H1 (cell line): ENCODE data around the gene PLCB3. TPM values are rescaled to one million over a fixed set of nuclear protein-coding genes. Genes with fewer than 3 reads are reported as not detected.

Experiments used
- CBX5 ChIP-seq: fragments of 300-800, 300-1000 bp; sonication (generic); IDR thresholded peaks from 2 replicates; pipeline ENCODE4 v1.7.1; 2016; ENCODE audit warnings: antibody characterized with exemption, low read length, low read depth
- CHD1 ChIP-seq: IDR thresholded peaks from 2 replicates; pipeline ENCODE4 v1.6.1; 2012; ENCODE audit warnings: low read depth, low read length, improper control_type of control experiment
- CHD2 ChIP-seq: IDR thresholded peaks from 2 replicates; pipeline ENCODE4 v1.6.1; 2012; ENCODE audit warnings: low read length, improper control_type of control experiment
- CREB1 ChIP-seq: IDR thresholded peaks from 2 replicates; pipeline ENCODE4 v1.6.1; 2012; ENCODE audit warnings: inconsistent platforms
- CTCF ChIP-seq, 3 experiments: IDR thresholded peaks; 1 replicate in 2 of 3; 2 replicates in 1 of 3; pipeline versions ENCODE4 v1.5.1 to v1.6.1; 2011; ENCODE audit warnings: low read length in 3 of 3, mild to moderate bottlenecking in 3 of 3, inconsistent platforms in 2 of 3, low read depth in 1 of 3, moderate library complexity in 1 of 3; ENCODE audit not compliant: insufficient read depth in 1 of 3; ENCODE audit errors: control extremely low read depth in 1 of 3
- HDAC2 ChIP-seq, 2 experiments: fragments of 300-600 bp in 1 of 2; sonication (generic) in 1 of 2; IDR thresholded peaks; 2 replicates each; pipeline ENCODE4 v1.6.1; 2011 to 2012; ENCODE audit warnings: low read depth in 2 of 2, low read length in 2 of 2, mild to moderate bottlenecking in 2 of 2, moderate library complexity in 2 of 2, borderline replicate concordance in 1 of 2, inconsistent platforms in 1 of 2
- MAX ChIP-seq: IDR thresholded peaks from 2 replicates; pipeline ENCODE4 v1.6.1; 2012; ENCODE audit warnings: inconsistent platforms
- POLR2A ChIP-seq, 2 experiments: IDR thresholded peaks; 1 replicate in 1 of 2; 2 replicates in 1 of 2; pipeline ENCODE4 v1.6.1; 2011; ENCODE audit warnings: low read depth in 2 of 2, low read length in 2 of 2, mild to moderate bottlenecking in 2 of 2; ENCODE audit errors: control extremely low read depth in 1 of 2
- POU5F1 ChIP-seq: IDR thresholded peaks from 2 replicates; pipeline ENCODE4 v1.6.1; 2011; ENCODE audit warnings: low read depth, mild to moderate bottlenecking, low read length, moderate library complexity
- RBBP5 ChIP-seq: IDR thresholded peaks from 2 replicates; pipeline ENCODE4 v1.7.1; 2012; ENCODE audit warnings: low read depth, mild to moderate bottlenecking, inconsistent platforms, low read length, moderate library complexity, borderline replicate concordance
- SAP30 ChIP-seq: fragments of 300-600 bp; sonication (generic); IDR thresholded peaks from 2 replicates; pipeline ENCODE4 v1.7.1; 2012; ENCODE audit warnings: low read length, moderate library complexity, mild to moderate bottlenecking, inconsistent platforms; ENCODE audit not compliant: insufficient read depth, insufficient replicate concordance
- SIRT6 ChIP-seq: IDR thresholded peaks from one replicate; pipeline ENCODE4 v1.7.1; 2012; ENCODE audit warnings: low read length, inconsistent platforms
- SP2 ChIP-seq: IDR thresholded peaks from 2 replicates; pipeline ENCODE4 v1.6.1; 2012; ENCODE audit warnings: mild to moderate bottlenecking, low read length, inconsistent platforms
- SP4 ChIP-seq: IDR thresholded peaks from 2 replicates; pipeline ENCODE4 v1.6.1; 2012; ENCODE audit warnings: low read length, inconsistent platforms
- TBP ChIP-seq: IDR thresholded peaks from 2 replicates; pipeline ENCODE4 v1.6.1; 2011; ENCODE audit warnings: low read depth, low read length, improper control_type of control experiment
- TCF12 ChIP-seq: IDR thresholded peaks from 2 replicates; pipeline ENCODE4 v1.6.1; 2011; ENCODE audit warnings: low read depth, mild to moderate bottlenecking, low read length
- ZNF274 ChIP-seq: IDR thresholded peaks from 2 replicates; pipeline ENCODE4 v1.7.0; 2012; ENCODE audit warnings: low read length, borderline replicate concordance; ENCODE audit errors: extremely low read depth
- polyA plus RNA-seq, 7 experiments: library from polyadenylated mRNA; depleted of rRNA in 3 of 7; stranded (reverse) in 5 of 7; unstranded in 2 of 7; fragments of >200 nt in 5 of 7; fragments of 200-250 nt in 2 of 7; gene quantifications; 1 replicate in 5 of 7; 2 replicates in 1 of 7; 4 replicates in 1 of 7; pipeline versions ENCODE4 v1.2.1 to v1.2.3, GENCODE V29; 2011 to 2013; ENCODE audit warnings: missing spikeins in 2 of 7, mixed read lengths in 2 of 7
- total RNA-seq: library from RNA; stranded (reverse); fragmentation: NEBNext Ultra II Directional; extraction: Animal tissue kit (Norgen Biotek cat#: 25700); gene quantifications from 2 replicates; pipeline ENCODE4 v1.2.1, GENCODE V29; 2021

The PLCB3 gene
- total and polyA plus RNA-seq, 2 of the 8 experiments (the other 6 are each of a cell fraction or from before 2014, with no cell fraction given), result 47.2 to 104 TPM

- no peak for TF ChIP-seq ZNF274
- TF ChIP-seq TCF12, result no peak
- no peak for TF ChIP-seq SIRT6
- peak; percentile 42; the same call in 1 of the 2 replicates for TF ChIP-seq RBBP5
- no peak; the same call in 1 of the 2 replicates for TF ChIP-seq CREB1
- no peak for TF ChIP-seq CHD2
- no peak for TF ChIP-seq POLR2A (IDR thresholded peaks at IDR 0.05; ENCODE audit: control extremely low read depth in 1 of 2, low read depth in 2 of 2, low read length in 2 of 2)
- no peak for TF ChIP-seq TBP
- no peak for TF ChIP-seq SP4
- TF ChIP-seq CBX5, result no peak
- peak; percentile 75 for TF ChIP-seq MAX
- TF ChIP-seq SAP30, result peak; percentile 99
- no peak for TF ChIP-seq POU5F1
- no peak for TF ChIP-seq CHD1
- 0 out of 2 replicates have a peak, but pooled peaks have one; percentile 4 for TF ChIP-seq SP2
- peak in 1 of 3 experiments; percentile 12; a peak in 1 of 4 replicates for TF ChIP-seq CTCF (IDR thresholded peaks at IDR 0.05; ENCODE audit: control extremely low read depth in 1 of 3, insufficient read depth in 1 of 3, low read depth in 1 of 3, low read length in 3 of 3)
- TF ChIP-seq HDAC2 (IDR thresholded peaks at IDR 0.05; ENCODE audit: borderline replicate concordance in 1 of 2, low read depth in 2 of 2, low read length in 2 of 2), result peak; percentile 38 to 66; a peak in 2 of 4 replicates
- TF ChIP-seq, all 59 proteins: peak for 17
These were observed 4.2 kb upstream of the PLCB3 start, which contains the start of gene PPP1R14B (continued) for GRCh38 chr11:64246871-64247728.
